Inflammatory macrophage (primary cell): ENCODE data around the gene PUS1.

Experiments used
- DNase-seq, 2 donors: peaks; one replicate each; pipeline ENCODE4 v3.0.0-alpha.2; 2020 to 2022

Gene PUS1

DNA sequence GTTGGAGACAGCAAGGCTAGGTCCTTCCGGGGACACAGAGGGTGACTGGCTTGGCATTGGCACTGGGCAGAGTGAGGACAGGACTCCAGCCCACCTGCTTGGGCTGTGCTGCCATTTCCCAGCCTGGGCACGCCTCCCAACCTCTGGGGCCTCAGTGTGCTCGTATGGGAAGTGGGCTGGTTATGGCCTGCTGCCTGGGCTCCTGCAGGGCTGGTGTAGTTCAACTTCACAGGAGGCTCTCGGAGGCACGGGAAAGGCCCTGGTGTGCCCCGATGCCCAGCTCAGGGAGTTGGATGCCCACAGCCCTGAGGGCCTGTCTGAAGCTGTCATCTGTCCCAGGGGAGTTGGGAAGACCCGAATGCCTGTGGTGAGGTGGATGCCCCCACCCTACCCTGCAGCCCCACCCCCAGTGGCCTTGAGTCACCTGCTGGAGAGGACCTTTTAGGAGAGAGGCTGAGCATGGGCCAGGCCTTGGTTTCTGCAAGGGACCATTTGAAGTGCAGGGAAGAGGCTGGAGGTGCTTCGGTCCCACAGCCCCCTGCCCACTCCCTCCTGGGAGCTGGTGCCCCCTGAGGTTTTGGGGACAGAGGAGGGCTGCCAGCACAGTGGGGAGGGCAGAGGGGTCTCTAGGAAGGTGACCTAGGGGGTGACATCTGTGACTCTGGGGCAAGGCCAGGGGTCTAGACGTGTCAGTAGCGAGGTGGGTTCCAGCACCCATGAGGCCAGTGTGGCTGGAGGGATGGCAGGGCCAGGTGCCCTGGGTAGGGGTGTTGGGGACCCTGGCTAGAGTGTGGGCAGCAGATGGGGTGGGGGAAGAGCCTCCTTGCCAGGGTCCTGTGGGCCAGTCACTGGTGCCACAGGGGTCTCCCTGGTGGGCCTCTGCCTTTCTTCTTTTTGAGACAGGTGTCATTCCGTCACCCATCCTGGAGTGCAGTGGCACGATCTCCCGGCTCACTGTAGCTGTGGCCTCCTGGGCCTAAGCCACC, 25.5 kb upstream of the PUS1 start:
- no peak for DNase-seq

GRCh38 chr12:131904346-131904745, 24.7 kb upstream of the PUS1 start:
- no peak for DNase-seq

DNA sequence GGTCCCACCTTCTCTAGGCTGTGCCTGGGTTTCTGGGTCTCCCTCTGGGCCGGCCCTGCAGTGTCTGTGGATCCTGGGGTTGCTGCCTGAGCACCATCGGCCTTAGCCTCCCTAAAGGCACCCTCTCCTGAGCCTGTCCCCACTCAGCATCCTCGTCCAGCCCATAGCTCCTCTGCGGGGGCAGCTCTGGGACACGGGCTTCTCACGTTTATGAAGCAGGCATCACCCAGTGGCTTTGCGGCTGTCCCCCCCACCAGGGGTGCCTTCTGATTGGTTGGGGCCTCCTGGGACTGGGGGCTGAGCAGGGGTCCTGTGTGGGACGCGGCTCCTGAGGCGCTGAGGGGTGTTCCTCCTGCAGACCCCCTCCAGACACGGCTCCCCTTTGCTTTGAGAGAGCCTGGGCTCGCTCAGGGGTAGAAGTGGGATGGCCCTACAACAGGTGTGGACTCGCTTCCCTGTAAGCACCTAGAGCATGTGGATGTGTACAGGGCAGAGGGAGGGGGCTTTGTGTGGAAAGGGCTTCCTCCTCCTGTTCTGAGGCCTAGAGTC, 23.9 kb upstream of the PUS1 start:
- no peak for DNase-seq

DNA sequence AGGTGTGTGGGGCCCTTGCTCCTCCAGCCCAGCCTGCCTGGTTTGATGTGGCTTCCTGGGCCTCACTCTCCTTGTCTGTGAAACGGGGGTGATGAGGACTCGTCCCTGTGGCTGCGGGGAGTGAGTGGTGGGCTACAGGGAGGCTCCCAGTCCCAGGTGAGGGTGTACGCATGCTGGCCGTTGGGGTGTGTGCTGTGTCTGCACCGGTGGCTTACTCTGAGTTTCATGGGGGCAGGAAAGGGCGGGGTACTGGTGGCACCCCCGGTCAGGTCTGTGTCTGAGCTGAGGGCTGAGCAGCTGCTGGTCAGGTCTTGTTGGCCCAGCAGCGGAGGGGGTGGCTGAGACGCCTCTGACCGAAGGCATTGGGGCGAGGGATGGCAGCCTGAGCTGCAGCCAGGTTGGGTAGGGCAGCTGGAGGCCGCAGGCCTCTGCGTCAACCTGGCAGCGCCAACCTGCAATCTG, 23.4 kb upstream of the PUS1 start:
- no peak for DNase-seq

DNA sequence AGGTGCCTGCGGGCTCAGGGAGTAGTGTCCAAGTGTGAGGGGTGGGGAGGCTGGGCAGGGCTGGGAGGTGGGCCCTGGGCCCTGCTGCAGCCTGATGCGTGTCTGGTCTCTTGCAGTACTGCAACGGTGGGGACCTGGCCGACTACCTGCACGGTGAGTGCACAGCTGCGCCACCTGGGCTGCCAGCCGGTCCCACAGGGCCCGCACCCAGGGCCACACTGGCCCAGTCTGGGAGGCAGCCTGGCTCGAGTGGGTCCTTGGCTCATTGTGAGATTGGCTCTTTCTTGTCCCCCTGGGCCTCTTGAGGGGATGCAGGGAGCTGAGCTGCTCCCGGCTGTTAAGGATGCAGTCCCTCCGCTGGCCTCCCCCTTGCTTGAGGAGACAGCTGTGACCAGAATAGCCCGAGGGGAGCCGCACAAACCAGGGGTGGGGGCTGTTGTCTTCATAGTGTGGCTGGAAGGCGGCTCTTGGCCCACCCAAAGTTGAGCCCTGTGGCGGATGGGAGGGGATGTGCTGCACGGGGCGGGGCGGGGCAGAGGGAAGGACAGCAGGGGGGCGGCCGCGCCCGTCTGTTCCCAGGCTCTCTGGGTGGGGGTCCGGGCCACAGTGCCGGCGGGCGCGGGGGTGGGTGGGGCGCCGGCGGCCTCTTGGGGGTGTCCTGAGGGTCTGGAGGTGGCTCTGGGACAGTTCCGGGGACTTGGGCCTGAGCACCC, 21.5 kb upstream of the PUS1 start:
- no peak for DNase-seq

DNA sequence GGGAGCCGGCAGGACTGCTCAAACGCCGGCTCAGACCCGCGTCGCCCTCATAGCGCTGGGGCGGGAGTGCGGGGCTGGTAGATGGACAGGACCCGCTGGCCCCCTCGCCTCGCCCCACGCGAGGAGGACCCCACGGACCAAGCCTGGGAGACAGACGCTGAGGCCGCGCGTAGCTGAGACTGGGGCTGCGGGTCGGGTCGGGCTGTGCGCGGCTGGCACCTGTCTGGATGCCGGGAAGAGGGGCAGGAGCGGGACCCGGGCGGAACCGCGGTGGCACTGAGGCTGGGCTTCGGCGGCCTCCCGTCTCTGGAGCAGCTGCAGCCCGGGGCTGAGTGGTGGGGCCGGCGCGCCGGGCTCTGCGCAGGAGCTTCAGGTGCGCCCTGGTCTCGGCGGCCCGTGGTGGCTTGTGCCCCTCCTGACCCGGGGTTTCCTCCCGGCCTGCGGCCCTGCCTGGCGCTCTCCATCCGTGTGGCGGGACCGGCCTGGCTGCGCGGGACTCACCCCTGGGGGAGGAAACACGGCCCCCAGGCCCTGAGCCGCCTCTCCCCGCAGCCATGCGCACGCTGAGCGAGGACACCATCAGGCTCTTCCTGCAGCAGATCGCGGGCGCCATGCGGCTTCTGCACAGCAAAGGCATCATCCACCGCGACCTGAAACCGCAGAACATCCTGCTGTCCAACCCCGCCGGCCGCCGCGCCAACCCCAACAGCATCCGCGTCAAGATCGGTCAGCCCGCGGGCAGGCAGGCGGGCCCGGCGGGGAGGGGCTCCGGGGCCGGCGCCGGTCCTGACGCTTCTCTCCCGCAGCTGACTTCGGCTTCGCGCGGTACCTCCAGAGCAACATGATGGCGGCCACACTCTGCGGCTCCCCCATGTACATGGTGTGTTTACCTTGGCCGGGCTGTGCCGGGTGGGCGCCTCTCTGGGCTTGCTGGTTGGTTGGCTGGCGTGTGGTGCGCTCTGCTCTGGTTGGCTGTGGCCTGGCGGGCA, 20.7 kb upstream of the PUS1 start:
- DNase-seq, result no peak

- DNase-seq, result no peak
Measured at GRCh38 chr12:131909081-131909751, 19.9 kb upstream of the PUS1 start.

- DNase-seq, result no peak
Measured at GRCh38 chr12:131909752-131910219, 19.3 kb upstream of the PUS1 start.

- no peak for DNase-seq
Measured at GRCh38 chr12:131910302-131911027, 18.6 kb upstream of the PUS1 start.

DNA sequence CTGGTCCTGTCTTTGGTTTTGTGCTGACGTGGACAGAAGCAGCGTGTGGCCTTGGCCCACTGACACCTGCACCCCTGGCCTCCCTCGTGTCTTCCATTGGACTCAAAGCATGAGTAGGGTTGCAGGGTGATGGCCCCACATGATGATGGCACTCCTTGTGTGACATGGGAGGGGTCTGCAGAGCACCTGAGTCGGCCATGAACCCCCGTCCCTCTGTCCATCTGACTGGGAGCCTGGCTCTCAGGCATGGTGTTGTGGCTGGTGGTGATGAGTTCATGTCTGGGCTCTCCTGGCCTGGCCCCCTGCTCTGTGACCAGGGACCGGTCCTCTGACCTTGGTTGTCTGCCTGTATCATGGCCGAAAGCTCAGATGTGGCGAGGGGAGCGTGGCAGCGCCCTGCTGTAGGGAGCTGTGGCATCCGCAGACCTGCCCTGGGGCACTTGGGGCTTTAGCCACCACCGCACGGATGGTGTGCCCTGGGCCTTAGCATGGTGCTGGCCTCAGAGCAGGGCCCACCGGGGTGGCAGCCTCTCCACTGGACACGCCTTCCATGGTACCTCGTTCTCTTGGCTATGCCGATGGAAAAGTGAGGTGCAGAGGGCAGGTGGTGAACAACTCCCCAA, 17.9 kb upstream of the PUS1 start:
- no peak for DNase-seq

DNA sequence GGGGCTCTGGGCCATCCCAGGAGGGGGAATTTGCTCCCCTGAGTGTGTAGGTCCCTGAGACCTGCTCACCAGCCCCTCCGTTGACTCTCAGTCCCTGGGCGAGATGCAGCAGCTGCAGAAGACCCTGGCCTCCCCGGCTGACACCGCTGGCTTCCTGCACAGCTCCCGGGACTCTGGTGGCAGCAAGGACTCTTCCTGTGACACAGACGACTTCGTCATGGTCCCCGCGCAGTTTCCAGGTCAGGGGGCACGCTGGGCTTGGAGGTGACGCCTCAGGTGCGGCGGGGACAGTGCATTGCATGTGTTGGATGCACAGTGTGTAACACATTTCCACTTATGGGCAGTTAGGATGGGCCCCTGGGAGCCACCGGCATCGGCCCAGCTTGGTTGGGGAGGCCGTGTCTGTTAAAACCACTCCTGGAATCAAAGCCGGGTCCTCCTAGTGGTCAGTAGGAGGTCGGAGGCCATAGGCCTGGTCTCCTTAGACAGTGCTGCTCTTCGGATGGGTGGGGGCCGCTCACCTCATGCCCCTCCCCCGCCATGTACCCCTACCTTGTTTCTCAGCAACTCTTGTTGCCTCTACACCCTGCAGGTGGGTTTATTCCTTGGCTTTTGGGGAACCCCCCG, 17.1 kb upstream of the PUS1 start:
- no peak for DNase-seq

GRCh38 chr12:131912518-131913274, 16.4 kb upstream of the PUS1 start:
- DNase-seq, result no peak

GRCh38 chr12:131913666-131914065, 15.4 kb upstream of the PUS1 start:
- no peak for DNase-seq

GRCh38 chr12:131914179-131914702, 14.8 kb upstream of the PUS1 start:
- no peak for DNase-seq

DNA sequence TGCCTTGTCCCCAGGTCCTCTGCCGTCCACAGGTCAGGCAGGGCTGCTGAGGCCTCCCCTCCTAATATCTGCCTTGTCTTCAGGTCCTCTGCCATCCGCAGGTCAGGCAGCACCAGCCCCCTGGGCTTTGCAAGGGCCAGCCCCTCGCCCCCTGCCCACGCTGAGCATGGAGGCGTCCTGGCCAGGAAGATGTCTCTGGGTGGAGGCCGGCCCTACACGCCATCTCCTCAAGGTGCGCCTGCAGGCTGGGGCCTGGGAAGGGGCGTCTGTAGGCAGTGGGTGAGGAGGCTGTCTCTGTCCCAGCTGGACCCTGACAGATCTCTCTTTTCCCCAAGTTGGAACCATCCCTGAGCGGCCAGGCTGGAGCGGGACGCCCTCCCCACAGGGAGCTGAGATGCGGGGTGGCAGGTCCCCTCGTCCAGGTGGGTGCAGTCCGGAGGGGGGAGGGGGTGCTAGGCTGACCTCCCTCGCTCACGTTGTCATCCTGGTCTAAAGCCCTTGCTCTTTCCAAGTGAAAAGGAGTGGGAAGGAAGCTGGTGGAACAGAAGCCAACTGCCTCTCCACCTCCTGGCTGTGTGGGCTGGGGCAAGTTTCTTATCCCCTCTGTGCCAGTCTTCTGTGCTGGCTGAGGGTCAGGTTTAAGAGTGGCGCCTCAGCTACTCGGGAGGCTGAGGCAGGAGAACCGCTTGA, 13.9 kb upstream of the PUS1 start:
- no peak for DNase-seq

GRCh38 chr12:131915823-131916222, 13.3 kb upstream of the PUS1 start:
- DNase-seq, result no peak

DNA sequence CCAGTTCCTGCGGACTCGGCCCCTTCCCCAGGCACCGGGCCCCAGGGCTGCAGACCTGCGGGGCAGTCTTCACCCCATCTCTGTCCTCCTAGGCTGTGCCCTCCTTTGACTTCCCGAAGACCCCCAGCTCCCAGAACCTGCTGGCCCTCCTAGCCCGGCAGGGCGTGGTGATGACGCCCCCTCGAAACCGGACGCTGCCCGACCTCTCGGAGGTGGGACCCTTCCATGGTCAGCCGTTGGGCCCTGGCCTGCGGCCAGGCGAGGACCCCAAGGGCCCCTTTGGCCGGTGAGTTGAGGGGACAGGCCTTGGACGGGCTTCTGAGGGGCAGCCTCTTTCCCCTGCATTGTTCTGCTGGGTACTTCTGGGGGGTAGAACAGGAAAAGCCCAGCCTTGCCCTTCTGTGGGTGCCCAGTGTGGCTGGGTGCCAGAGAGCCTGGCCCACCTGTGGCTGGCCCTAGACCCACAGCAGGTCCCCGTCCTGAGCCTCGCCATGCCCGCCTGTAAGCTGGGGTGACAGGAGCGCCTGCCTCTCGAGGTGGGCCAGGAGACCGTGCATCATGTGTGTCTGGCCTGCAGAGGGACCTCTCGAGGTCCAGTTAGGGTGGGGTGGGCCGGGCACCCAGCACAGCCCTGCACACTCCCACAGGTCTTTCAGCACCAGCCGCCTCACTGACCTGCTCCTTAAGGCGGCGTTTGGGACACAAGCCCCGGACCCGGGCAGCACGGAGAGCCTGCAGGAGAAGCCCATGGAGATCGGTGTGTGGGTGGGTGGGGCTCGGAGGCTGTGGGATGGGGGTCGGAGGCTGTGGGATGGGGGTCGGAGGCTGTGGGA, 12.6 kb upstream of the PUS1 start:
- no peak for DNase-seq
